ENCODE measurements around the gene CDH11.

GRCh38 chr16:64991001-64991400 is 130.9 kb downstream of the CDH11 start:
- TF ChIP-seq CTCF (IDR thresholded peaks at IDR 0.05) = no peak
- TF ChIP-seq SIN3A (IDR thresholded peaks at IDR 0.05; ENCODE audit: borderline replicate concordance, insufficient read depth, low read depth, low read length) = no peak
- TF ChIP-seq TCF7L2 (IDR thresholded peaks at IDR 0.05; ENCODE audit: low read depth, low read length) = no peak
